ENCODE measurements around the gene WASF2. TPM values are rescaled to one million over a fixed set of nuclear protein-coding genes. Genes with fewer than 3 reads are reported as not detected.
A peak's percentile ranks its signal among the peaks of the same experiment; 100 is the strongest.

The WASF2 gene
- total RNA-seq, 1 experiment from 2014 or later = 20.7 TPM

DNA sequence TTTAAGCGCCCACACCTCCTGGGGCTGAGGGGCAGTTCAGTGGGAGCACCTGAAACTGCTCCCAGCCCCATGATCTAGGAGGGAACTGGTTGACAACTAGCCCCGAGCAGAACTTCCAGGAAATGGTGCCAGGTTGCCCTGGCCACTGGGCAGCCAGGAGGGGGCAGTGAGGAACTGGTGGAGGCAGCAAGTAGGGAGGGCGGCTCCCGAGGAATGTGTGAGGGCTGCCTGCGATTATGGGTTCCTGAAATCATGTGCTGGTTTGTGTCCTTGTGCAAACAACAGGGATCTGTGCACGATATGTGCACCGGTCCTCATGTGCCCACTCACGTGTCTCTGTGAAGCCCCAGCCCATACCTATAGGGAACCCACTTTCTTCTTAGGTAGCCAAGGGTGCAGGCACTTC lies 87.6 kb downstream of the WASF2 start:
- POLR2A ChIA-PET (ENCODE audit: unreplicated experiment) = no interaction called here
- Histone ChIP-seq H3K4me3 (ENCODE audit: low read length) (no peak overlapping the region), H3K9me3 (ENCODE audit: low read length) (no peaks in the 10 kb centered on the region), H2AFZ (ENCODE audit: low read length) (no peak overlapping the region), H4K20me1 (ENCODE audit: low read length) (no peaks in the 10 kb centered on the region), H3K36me3 (ENCODE audit: low read depth, low read length) (peaks cover 2% of the 10 kb centered on the region), H3K27ac (ENCODE audit: low read length) (no peak overlapping the region), H3K27me3 (ENCODE audit: low read length) (no peaks in the 10 kb centered on the region), H3K9me2 (replicated peaks; ENCODE audit: low read length) (no peaks in the 10 kb centered on the region), H3K79me2 (ENCODE audit: low read length) (no peaks in the 10 kb centered on the region), H3K9ac (ENCODE audit: low read length) (no peak overlapping the region), H3K4me2 (ENCODE audit: low read length) (no peak overlapping the region), H3K4me1 (ENCODE audit: insufficient read depth, low read length) (peaks cover 3% of the 10 kb centered on the region; the same call in 1 of the 2 replicates), H3F3A (ENCODE audit: low read length, unreplicated experiment) (no peaks in the 10 kb centered on the region)
- TF ChIP-seq, protein P1, sequence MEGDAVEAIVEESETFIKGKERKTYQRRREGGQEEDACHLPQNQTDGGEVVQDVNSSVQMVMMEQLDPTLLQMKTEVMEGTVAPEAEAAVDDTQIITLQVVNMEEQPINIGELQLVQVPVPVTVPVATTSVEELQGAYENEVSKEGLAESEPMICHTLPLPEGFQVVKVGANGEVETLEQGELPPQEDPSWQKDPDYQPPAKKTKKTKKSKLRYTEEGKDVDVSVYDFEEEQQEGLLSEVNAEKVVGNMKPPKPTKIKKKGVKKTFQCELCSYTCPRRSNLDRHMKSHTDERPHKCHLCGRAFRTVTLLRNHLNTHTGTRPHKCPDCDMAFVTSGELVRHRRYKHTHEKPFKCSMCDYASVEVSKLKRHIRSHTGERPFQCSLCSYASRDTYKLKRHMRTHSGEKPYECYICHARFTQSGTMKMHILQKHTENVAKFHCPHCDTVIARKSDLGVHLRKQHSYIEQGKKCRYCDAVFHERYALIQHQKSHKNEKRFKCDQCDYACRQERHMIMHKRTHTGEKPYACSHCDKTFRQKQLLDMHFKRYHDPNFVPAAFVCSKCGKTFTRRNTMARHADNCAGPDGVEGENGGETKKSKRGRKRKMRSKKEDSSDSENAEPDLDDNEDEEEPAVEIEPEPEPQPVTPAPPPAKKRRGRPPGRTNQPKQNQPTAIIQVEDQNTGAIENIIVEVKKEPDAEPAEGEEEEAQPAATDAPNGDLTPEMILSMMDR (conservative IDR thresholded peaks at IDR 0.05; ENCODE audit: low read depth, low read length) = peak; percentile 57
- TF ChIP-seq EZH2phosphoT487 (IDR thresholded peaks at IDR 0.05; ENCODE audit: borderline replicate concordance, low read length) (no peak), EZH2 (IDR thresholded peaks at IDR 0.05; ENCODE audit: low read length, unreplicated experiment) (no peak)
- ATAC-seq = peak; percentile 17
- CTCF ChIA-PET = no interaction called here
- intact Hi-C loops (cut with micrococcal nuclease) = loop anchor here (5.0 kb wide), 1 partner anchor 260 kb away; no protein-coding TSS in a partner anchor
- peak; percentile 53 for DNase-seq
- no TSS peak for BruUV-seq (replicated peaks)

DNA sequence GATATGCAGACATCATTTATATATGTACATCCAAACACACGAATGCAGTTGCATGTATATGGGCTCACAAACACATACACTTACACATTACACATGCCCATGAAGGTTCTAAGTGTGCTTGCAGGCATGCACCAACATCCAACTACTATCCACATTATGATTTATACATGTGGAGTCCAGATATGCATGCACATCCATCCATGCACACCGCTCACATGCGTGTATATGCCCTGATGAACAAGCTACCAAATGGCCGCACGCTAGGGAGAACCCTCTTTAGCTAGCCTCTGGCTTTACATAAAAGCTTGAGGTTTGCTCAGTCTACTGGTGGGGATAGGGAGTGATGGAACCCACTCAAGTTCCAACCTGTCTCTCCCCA lies 89.0 kb downstream of the WASF2 start:
- Histone ChIP-seq H2AFZ (ENCODE audit: low read length) (no peak overlapping the region), H4K20me1 (ENCODE audit: low read length) (no peaks in the 10 kb centered on the region), H3K9ac (ENCODE audit: low read length) (no peak overlapping the region), H3K79me2 (ENCODE audit: low read length) (no peaks in the 10 kb centered on the region), H3K9me2 (replicated peaks; ENCODE audit: low read length) (no peaks in the 10 kb centered on the region), H3F3A (ENCODE audit: low read length, unreplicated experiment) (no peaks in the 10 kb centered on the region), H3K9me3 (ENCODE audit: low read length) (no peaks in the 10 kb centered on the region), H3K27me3 (ENCODE audit: low read length) (no peaks in the 10 kb centered on the region), H3K4me2 (ENCODE audit: low read length) (no peak overlapping the region), H3K36me3 (ENCODE audit: low read depth, low read length) (no peaks in the 10 kb centered on the region), H3K4me1 (ENCODE audit: insufficient read depth, low read length) (peaks cover 3% of the 10 kb centered on the region; the same call in 1 of the 2 replicates), H3K27ac (ENCODE audit: low read length) (no peak overlapping the region), H3K4me3 (ENCODE audit: low read length) (no peak overlapping the region)
- DNase-seq (no peak), ATAC-seq (no peak)
- ChIA-PET CTCF (no interaction called here), POLR2A (ENCODE audit: unreplicated experiment) (no interaction called here)
- intact Hi-C loops (cut with micrococcal nuclease) = loop anchor here (5.0 kb wide), 1 partner anchor 261 kb away; no protein-coding TSS in a partner anchor
- TF ChIP-seq EZH2 (IDR thresholded peaks at IDR 0.05; ENCODE audit: low read length, unreplicated experiment) = no peak
- no peak for TF ChIP-seq EZH2phosphoT487 (IDR thresholded peaks at IDR 0.05; ENCODE audit: borderline replicate concordance, low read length)
- TF ChIP-seq, protein P1 (conservative IDR thresholded peaks at IDR 0.05; ENCODE audit: low read depth, low read length) = no peak
- BruUV-seq (replicated peaks) = no TSS peak

DNA sequence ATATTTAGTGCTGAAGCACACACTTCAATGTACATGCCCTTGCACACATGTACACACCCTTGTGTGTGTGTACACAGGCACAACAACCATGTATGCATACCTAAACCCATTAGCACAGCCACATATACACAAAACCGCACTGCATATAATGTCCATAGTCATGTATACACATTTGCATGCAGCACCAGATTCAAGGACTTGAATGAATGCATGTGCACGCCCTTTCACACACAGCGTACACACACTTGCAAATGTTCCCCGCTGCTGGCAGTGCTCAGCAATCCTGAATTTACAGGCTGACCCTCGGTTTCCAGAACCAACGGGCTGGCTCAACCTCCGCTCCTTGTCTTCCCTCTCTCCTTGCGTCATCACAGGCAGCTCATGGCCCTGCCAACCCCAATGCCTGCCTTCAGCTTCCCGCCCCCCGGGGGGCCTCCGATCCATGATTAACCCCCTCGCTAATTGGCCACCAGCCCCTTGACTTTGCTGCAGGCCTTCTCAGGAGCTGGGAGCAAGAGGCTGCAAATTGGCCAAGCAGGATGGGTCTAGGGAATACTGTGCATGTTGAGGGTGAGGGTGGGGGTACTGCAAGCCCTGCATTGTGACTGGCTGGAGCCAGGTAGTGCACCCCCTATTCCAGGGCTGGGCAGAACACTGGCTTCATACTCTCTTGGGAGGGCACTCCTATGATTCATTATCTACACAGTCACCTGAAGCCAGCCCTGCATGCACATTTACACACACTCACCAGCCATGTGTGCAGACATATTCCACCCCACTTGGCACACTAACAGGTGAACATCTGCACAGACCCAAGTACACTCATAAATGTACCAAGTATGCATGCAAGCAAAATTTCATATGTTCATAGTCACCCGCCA lies 89.6 kb downstream of the WASF2 start:
- Histone ChIP-seq H3K4me1 (ENCODE audit: insufficient read depth, low read length) (peaks cover 3% of the 10 kb centered on the region; the same call in 1 of the 2 replicates), H3K4me3 (ENCODE audit: low read length) (no peak overlapping the region), H3K9me2 (replicated peaks; ENCODE audit: low read length) (no peaks in the 10 kb centered on the region), H3F3A (ENCODE audit: low read length, unreplicated experiment) (no peaks in the 10 kb centered on the region), H3K36me3 (ENCODE audit: low read depth, low read length) (no peaks in the 10 kb centered on the region), H3K79me2 (ENCODE audit: low read length) (no peaks in the 10 kb centered on the region), H3K27ac (ENCODE audit: low read length) (no peak overlapping the region), H3K9ac (ENCODE audit: low read length) (no peak overlapping the region), H2AFZ (ENCODE audit: low read length) (no peak overlapping the region), H3K27me3 (ENCODE audit: low read length) (no peaks in the 10 kb centered on the region), H3K9me3 (ENCODE audit: low read length) (no peaks in the 10 kb centered on the region), H4K20me1 (ENCODE audit: low read length) (no peaks in the 10 kb centered on the region), H3K4me2 (ENCODE audit: low read length) (no peak overlapping the region)
- peak; percentile 21 for DNase-seq
- peak; percentile 37 for ATAC-seq
- POLR2A ChIA-PET (ENCODE audit: unreplicated experiment) = no interaction called here
- BruUV-seq (replicated peaks) = no TSS peak
- TF ChIP-seq, protein P1 (conservative IDR thresholded peaks at IDR 0.05; ENCODE audit: low read depth, low read length) = no peak
- no peak for TF ChIP-seq EZH2 (IDR thresholded peaks at IDR 0.05; ENCODE audit: low read length, unreplicated experiment)
- no peak for TF ChIP-seq EZH2phosphoT487 (IDR thresholded peaks at IDR 0.05; ENCODE audit: borderline replicate concordance, low read length)
- intact Hi-C loops (cut with micrococcal nuclease) = loop anchor here (5.0 kb wide), 1 partner anchor 262 kb away; no protein-coding TSS in a partner anchor
- CTCF ChIA-PET = no interaction called here

All from PC-3 (cell line).